Right lobe of liver (tissue), 6 donors: ENCODE data around the gene TMPRSS7. TPM values are rescaled to one million over a fixed set of nuclear protein-coding genes. Genes with fewer than 3 reads are reported as not detected.
A peak's percentile ranks its signal among the peaks of the same experiment; 100 is the strongest.

Experiments used
- ATAC-seq, 4 donors: fragments of 200-7000 bp; cut with Tn5 transposase; one replicate each; pipeline ENCODE4 v1.9.1; 2020; ENCODE audit warnings: mild to moderate bottlenecking in 4 of 4, moderate library complexity in 4 of 4
- DNase-seq, 3 donors: peaks; one replicate each; pipeline ENCODE4 v3.0.0-alpha.2; 2020
- H3K27ac ChIP-seq, 3 donors: fragments of 200-600 bp; one replicate each; pipeline ENCODE4 v1.8.0; 2022
- H3K27me3 ChIP-seq, 2 donors: fragments of 200-600 bp; one replicate each; pipeline ENCODE4 v1.8.0; 2022
- H3K36me3 ChIP-seq, 4 donors: fragments of 200-600 bp; sonication (generic) in 1 of 4; one replicate each; pipeline versions ENCODE4 v1.5.1 to v1.8.0; 2017 to 2022; ENCODE audit warnings: control low read depth in 1 of 4
- H3K4me1 ChIP-seq, 4 donors: fragments of 200-600 bp; sonication (generic) in 1 of 4; one replicate each; pipeline versions ENCODE4 v1.5.1 to v1.8.0; 2017 to 2022; ENCODE audit warnings: control low read depth in 1 of 4
- H3K4me3 ChIP-seq, 3 donors: fragments of 200-600 bp; one replicate each; pipeline ENCODE4 v1.8.0; 2022
- H3K9me3 ChIP-seq, 4 donors: fragments of 200-600 bp; sonication (generic) in 1 of 4; one replicate each; pipeline versions ENCODE4 v1.5.1 to v1.8.0; 2017 to 2022; ENCODE audit warnings: control low read depth in 1 of 4
- POLR2A ChIP-seq: fragments of 450-650 bp; IDR thresholded peaks from one replicate; pipeline ENCODE4 v1.6.1; 2017; ENCODE audit warnings: antibody characterized with exemption, mild to moderate bottlenecking
- WGBS: methylation state at CpG from one replicate; pipeline ENCODE4 v1.1.6; 2018; ENCODE audit warnings: low coverage, low lambda C conversion rate; ENCODE audit not compliant: insufficient coverage; ENCODE audit errors: missing lambda C conversion rate; 5-methylcytosine and 5-hydroxymethylcytosine counted together
- intact Hi-C, 2 donors: fragments of 100-400 bp; cut with DNase I; formaldehyde crosslinking; loops; one replicate each; pipeline versions ENCODE4 v1.11.2 to v1.14.1; 2022
- total RNA-seq, 6 experiments: library from RNA; depleted of rRNA in 2 of 6; stranded (reverse); fragments of >200 nt in 2 of 6; fragmentation: NEBNext Ultra II Directional in 3 of 6; extraction: Animal tissue kit (Norgen Biotek cat#: 25700) in 3 of 6; gene quantifications; one replicate each; pipeline versions ENCODE4 v1.1.0 to v1.2.4, GENCODE V29; 2016 to 2023
- TF ChIP-seq, protein P1 (sequence below), 4 donors: fragments of 200-600 bp in 3 of 4; fragments of 450-650 bp in 1 of 4; IDR thresholded peaks; one replicate each; pipeline versions ENCODE4 v1.5.1 to v1.8.0; 2016 to 2022; ENCODE audit warnings: antibody characterized with exemption in 4 of 4, mild to moderate bottlenecking in 2 of 4
- donor health status: DM: no; HTN: yes; CAD: no.
- donor health status: DM: no; HTN: no; CAD: no.
- donor health status: DM: no; HTN: no; CAD: no.
- donor health status: DM: no; HTN: yes; CAD: no.
- donor health status: DM: no; HTN: yes; CAD: no.

Gene TMPRSS7
- total RNA-seq, 6 experiments from 2014 or later = not detected

DNA sequence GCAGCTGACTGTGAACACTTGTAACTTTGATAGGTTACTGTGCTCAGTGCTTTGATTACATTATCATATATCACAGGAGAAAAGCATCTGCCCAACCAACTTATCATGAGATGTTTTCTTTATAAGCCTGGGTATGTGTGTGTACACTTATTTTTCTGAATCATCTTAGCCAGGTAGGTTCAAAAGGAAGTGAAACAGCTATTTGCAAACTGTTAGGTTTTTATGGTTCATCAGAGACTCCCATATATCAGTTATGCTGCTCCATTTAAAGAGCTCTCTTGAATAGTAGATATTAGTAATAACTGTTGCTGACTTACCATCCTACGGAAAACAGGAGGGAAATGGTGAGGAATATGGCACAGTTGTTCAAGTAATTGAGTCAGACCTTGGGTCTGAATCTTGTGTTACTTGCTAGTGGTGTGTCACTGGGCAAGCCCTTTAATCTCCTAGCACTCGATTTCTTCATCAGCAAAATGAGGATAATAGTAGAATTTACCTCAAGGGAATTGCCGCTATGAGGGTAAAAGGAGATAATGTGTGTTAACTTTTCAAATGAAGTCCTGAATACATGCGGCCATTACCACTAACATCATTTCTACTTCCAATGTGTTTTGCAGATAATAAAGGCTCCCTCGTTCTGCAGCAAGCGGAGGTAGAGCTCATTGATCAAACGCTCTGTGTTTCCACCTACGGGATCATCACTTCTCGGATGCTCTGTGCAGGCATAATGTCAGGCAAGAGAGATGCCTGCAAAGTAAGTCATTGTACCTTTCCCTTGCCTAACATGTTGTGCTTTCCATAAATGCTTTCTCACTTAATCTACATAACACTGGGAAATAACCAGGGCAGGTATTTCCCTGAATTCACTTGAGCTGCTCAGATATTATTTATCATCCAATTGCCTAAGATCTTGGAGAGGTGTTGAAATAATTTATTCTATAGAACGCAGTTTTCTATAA lies 43.9 kb downstream of the TMPRSS7 start:
- H3K36me3 ChIP-seq = no peaks in the 10 kb centered on the region
- WGBS = 68% methylated on average over 9 of the region's 10 CpGs
- DNase-seq = no peak
- TF ChIP-seq, protein P1, sequence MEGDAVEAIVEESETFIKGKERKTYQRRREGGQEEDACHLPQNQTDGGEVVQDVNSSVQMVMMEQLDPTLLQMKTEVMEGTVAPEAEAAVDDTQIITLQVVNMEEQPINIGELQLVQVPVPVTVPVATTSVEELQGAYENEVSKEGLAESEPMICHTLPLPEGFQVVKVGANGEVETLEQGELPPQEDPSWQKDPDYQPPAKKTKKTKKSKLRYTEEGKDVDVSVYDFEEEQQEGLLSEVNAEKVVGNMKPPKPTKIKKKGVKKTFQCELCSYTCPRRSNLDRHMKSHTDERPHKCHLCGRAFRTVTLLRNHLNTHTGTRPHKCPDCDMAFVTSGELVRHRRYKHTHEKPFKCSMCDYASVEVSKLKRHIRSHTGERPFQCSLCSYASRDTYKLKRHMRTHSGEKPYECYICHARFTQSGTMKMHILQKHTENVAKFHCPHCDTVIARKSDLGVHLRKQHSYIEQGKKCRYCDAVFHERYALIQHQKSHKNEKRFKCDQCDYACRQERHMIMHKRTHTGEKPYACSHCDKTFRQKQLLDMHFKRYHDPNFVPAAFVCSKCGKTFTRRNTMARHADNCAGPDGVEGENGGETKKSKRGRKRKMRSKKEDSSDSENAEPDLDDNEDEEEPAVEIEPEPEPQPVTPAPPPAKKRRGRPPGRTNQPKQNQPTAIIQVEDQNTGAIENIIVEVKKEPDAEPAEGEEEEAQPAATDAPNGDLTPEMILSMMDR (IDR thresholded peaks at IDR 0.05) = no peak
- no peak for TF ChIP-seq POLR2A
- H3K27ac ChIP-seq = no peak overlapping the region
- H3K4me1 ChIP-seq = no peaks in the 10 kb centered on the region
- ATAC-seq = no peak
- intact Hi-C loops = no loop called here
- H3K4me3 ChIP-seq = no peak overlapping the region
- no peaks in the 10 kb centered on the region for H3K9me3 ChIP-seq
- H3K27me3 ChIP-seq = no peaks in the 10 kb centered on the region

DNA sequence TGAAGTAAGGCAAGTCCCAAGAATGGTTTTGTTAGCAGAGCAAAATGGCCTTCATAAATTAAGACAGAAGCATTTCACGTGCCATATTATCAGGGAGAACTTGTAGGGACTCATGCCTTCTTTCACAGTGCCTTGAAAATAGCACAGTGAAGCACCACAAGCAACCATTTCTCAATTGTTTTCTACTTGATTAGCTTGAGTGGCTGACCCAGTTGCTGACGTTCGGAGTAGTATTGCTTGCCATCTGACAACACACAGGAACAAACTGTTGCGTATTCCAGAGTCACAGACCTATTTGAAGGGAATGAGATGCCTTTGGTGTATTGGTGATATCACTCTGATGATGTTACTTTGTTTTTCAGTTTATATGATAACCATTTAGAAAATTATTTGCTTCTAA lies 48.7 kb downstream of the TMPRSS7 start:
- no peaks in the 10 kb centered on the region for H3K27me3 ChIP-seq
- intact Hi-C loops = no loop called here
- peaks cover 0 to 5% (median 0%) of the 10 kb centered on the region in 4 donors for H3K4me1 ChIP-seq
- no peak overlapping the region for H3K27ac ChIP-seq
- WGBS = 80% methylated on average over 4 of the region's 4 CpGs
- ATAC-seq = no peak
- H3K36me3 ChIP-seq = no peaks in the 10 kb centered on the region
- no peak for DNase-seq
- no peak overlapping the region for H3K4me3 ChIP-seq
- H3K9me3 ChIP-seq = no peaks in the 10 kb centered on the region
- TF ChIP-seq, protein P1 (IDR thresholded peaks at IDR 0.05) = no peak
- TF ChIP-seq POLR2A = no peak

DNA sequence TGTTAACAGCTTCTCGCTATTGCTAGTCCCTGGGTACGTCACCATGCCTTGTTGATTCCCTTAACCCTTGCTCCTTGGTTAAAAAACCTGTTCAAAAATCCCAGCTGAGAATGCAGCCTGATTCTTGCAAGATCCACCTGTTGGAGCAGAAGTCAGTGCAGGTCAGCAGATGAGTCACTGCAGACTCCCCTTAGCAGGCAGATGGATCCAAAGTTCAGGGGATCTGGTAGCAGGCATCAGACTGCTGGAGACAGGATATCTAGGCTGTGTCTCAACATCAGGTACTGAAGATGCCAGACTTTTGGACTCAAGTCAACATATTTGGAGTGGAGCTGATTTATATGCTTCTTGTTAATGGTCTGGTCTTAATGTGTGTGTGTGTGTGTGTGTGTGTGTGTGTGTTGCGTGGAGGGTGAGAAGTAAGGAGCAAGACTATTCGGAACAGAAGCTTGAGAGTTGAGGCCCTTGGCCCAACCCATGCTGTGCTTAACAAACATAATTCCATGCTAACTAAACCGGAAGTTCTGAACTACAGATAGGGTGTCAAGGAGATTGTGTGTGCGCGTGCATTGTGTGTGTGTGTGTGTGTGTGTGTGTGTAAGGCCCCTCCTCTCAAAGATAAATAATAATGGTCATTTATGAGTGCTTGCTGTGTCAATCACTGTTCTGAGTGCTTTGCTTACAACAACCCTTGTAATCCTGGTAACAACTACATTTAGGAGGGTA lies 50.6 kb downstream of the TMPRSS7 start:
- H3K9me3 ChIP-seq = no peaks in the 10 kb centered on the region
- H3K27ac ChIP-seq = no peak overlapping the region
- peaks cover 0 to 5% (median 0%) of the 10 kb centered on the region in 4 donors for H3K4me1 ChIP-seq
- no peak overlapping the region for H3K4me3 ChIP-seq
- ATAC-seq (peak in 1 of 4 donors; percentile 23), DNase-seq (no peak)
- no peaks in the 10 kb centered on the region for H3K27me3 ChIP-seq
- no peaks in the 10 kb centered on the region for H3K36me3 ChIP-seq
- intact Hi-C loops = no loop called here
- WGBS = 61% methylated on average over 5 of the region's 7 CpGs
- TF ChIP-seq, protein P1 (IDR thresholded peaks at IDR 0.05) = no peak
- no peak for TF ChIP-seq POLR2A

DNA sequence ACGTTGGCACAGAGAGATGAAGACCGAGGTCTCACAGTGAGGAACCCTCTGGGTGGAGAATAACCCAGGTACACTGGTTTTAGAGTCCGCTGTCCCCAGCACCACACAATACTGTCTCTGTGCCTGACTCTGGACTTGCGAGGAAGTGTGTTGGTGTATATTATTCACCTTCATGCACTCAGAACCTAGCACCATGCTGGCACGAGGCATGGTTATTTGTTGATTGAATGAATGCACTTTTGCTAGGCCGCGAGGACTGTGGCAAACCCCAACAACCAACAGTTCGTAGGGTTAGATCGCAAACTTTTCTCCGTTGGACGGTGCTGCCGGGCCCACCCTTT lies 51.2 kb downstream of the TMPRSS7 start:
- TF ChIP-seq, protein P1 (IDR thresholded peaks at IDR 0.05) = no peak
- no peak for TF ChIP-seq POLR2A
- no peaks in the 10 kb centered on the region for H3K9me3 ChIP-seq
- intact Hi-C loops = no loop called here
- no peak overlapping the region for H3K27ac ChIP-seq
- H3K4me1 ChIP-seq = peaks cover 0 to 5% (median 0%) of the 10 kb centered on the region in 4 donors
- H3K27me3 ChIP-seq = no peaks in the 10 kb centered on the region
- DNase-seq = no peak
- ATAC-seq = no peak
- 35% methylated on average over 11 of the region's 12 CpGs for WGBS
- peak overlapping the region; percentile 49 to 50 (median 50) for H3K4me3 ChIP-seq
- H3K36me3 ChIP-seq = no peaks in the 10 kb centered on the region
